GM21515 (cell line): ENCODE measurements around the gene COPG1.
"Not testable (repeated sequence)": the region's sequence is repeated elsewhere in the genome, so short reads cannot be mapped to it uniquely, and the experiment has no call there.

Experiments used
- ATAC-seq: cut with Tn5 transposase; IDR thresholded peaks from one replicate; pipeline ENCODE4 v1.9.1; 2021; ENCODE audit not compliant: unreplicated experiment

The COPG1 gene

GRCh38 chr3:129249284-129250065 is at the start of gene COPG1:
Gene COPG1, plus strand, starts transcription at chr3:129249606. Its CDS starts 104 bp downstream, at chr3:129249710.
- peak; percentile 68 for ATAC-seq

DNA sequence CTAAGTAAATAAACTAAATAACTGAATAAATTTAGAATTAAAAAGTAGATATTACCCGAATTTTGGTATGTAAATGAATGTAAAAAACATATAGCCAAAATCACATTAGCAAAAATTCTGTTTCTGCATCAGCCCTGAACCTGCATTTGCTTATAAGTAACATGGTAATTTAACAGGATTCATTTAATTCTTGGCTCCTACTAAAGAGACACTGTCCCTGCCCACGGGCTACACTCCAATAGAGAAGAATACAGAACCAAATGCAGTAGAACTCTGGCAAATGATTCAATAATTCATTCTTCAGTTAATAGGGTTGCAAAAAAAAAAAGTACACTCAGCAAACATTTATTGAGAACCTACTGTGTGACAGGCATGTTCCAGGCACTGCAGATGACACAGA is 44.9 kb upstream of the COPG1 start:
- ATAC-seq, result no peak

DNA sequence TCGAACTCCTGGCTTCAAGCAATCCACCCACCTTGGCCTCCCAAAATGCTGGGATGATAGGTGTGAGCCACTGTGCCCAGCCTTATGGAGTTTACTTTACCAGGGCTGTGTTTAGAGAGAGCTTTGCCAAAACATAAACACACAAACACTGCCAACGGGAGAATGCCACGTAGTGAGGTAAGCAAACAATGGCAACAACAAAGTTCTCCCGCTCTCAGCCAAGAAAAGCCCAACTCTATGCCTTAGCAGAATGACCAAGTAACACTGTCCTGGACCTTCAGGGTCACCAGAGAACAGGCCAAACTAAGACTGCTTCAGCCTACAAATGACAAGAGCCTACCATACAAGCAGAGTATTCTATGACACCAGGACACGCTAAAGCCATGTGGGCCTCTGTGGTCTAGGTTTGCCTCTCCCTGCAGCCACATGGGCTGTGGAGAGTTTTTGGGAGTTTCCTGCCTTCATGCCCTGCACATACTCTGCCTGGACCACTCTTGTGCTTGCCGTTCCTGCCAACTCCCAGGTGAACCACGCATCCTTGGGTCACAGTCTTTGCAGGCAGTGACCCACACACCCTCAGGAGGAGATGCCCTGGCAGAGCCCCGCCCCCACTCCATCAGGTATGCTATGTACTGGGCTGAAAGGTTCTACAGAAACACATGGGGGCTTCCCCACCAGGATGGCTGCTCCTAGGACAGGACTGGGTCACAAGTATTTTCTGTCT is 44.1 kb upstream of the COPG1 start:
- ATAC-seq, result no peak

- no peak for ATAC-seq
Observed at GRCh38 chr3:129207479-129207878, 41.9 kb upstream of the COPG1 start.

- ATAC-seq, result no peak
Observed at GRCh38 chr3:129211345-129211744, 38.1 kb upstream of the COPG1 start.

DNA sequence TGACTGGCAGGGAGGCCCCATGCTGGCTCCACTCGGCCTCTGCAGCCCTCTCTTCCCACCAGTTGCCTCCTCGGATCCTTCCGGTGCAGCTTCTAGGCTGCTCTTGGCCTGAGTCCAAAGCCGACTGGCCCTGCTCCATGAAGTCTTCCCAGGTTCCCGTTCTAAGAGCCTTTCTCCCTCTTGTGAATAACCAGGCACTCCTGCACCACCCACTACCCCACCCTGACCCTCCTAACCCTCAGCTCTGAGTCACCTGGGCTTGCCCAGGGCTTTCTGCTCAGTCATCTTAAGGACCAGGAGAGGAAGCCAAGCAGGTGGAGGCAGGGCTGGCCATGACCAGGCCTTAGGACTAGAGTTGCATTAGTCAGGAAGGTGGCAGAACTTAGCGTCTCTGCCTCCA is 37.6 kb upstream of the COPG1 start:
- no peak for ATAC-seq

DNA sequence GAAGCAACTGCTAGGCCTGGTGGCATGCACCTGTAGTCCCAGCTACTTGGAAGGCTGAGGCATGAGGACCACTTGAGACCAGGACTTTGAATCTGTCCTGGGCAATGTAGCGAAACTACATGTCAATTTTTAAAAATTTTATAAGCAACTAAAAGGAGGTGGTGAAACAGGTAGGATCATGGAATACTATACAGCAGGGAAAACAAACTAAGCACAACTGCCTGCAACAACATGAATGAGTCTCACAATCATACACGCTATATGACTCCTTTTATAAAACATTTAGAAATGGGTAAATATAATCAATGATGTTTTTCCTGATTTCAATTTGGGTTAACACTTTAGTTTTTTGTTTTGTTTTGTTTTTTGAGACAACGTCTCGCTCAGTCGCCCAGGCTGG is 36.2 kb upstream of the COPG1 start:
- ATAC-seq, result no peak

DNA sequence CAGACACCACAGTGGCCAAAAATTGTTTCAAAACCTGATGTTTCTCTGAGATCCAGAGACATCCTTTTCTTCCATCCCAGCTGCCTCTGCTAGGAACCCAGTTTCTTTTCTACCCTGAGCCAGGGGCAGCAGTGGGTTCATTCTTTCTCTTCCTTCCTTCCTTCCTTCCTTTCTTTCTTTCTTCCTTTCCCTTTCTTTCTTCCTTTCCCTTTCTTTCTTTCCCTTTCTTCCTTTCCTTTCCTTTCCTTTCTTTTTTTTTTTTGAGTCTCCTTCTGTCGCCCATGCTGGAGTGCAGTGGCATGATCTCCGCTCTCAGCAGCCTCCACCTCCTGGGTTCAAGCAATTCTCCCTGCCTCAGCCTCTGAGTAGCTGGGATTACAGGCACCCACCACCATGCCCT is 30.7 kb upstream of the COPG1 start:
- no peak for ATAC-seq

- not testable (repeated sequence) for ATAC-seq
Observed at GRCh38 chr3:129224387-129224786, 25.0 kb upstream of the COPG1 start.

DNA sequence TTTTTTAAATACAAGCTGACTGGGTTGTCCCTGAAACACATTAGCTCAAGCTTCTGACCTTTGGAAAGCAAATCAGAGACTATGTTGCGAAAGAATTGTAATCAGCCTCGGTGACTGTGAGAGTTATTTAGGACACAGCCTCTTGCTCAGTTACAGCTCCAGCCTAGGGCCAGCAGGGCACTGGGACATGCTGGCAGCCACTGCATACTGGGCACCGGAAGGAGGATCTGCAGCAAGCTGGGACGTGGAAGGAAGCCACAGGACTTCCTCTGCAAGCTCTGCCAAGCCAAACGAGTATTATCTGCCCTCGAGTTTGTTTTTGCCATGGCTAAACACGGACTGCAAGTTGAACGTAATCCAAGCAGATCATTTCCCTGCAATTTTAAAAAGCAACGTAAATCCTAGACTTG is 24.4 kb upstream of the COPG1 start:
- no peak for ATAC-seq

GRCh38 chr3:129226374-129226773 is 23.0 kb upstream of the COPG1 start:
- ATAC-seq, result no peak

DNA sequence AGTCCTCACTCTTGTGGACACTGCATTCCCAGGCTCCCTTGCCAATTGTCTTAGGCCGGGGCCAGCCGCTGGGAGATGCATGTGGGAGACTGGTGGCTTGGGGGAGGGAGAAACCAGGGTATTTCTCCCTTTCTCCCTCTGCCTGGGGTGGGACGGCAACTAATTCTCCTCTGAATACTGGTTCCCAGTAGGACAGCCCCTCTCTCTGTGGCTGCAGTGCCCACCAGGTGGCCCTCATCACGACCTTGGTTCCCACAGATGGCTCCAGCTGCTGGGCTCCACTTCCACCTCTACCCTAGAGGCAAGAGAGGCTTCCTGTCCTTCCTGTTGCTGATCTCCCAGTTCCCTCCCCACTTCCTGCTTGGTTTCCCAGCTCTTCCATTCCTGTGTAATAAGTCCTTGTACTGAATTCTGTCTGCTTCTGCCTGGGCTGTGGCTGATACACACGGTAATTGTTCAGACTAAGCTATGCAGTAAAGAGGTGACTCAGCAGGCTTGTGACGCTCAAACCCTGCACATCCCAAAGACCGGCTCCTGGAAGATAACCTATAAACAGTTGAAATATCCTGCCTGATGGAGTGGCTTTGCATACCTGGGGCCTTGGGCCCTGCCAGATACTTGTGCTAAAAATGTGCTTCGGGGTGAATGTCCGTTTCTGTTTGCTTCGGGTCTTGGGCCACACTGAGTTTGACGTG is 20.4 kb upstream of the COPG1 start:
- ATAC-seq, result no peak

- ATAC-seq, result no peak
Observed at GRCh38 chr3:129230311-129231019, 18.9 kb upstream of the COPG1 start.

DNA sequence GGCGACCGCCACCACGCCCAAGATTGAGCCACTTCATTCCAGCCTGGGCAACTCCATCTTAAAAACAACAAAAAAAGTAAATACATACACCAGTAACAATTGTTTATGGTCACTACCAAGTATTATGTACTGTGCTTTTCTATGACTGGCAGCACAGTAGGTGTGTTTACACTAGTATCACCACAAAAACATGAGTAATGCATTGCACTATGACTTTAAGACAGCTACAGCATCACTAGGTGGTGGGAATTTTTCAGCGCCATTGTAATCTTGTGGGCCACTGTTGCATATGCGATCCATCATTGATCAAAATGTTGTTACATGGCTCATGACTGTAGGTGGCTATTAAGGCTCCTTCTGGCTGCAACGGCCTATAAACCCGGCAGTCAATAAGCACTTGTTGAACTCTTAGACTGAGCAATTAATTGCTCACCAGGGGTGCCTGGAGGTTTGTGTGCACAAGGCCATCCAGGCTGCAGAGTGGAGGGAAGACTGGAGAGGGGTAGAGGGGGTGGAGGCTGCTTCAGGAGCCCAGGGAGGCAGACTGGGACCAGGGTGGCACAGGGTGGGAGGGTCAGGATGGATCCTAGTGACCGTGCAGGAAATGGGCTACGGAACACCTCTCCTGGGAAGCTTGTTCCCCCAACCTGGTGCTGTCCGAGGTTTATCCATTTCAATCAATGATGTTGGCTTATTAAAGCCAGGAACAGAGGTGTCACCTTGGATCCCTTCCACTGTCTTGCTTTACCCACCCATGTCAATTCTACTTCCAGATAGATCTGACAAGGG is 17.9 kb upstream of the COPG1 start:
- ATAC-seq, result no peak

- peak; percentile 83 for ATAC-seq
Observed at GRCh38 chr3:129233538-129233937, 15.9 kb upstream of the COPG1 start.

DNA sequence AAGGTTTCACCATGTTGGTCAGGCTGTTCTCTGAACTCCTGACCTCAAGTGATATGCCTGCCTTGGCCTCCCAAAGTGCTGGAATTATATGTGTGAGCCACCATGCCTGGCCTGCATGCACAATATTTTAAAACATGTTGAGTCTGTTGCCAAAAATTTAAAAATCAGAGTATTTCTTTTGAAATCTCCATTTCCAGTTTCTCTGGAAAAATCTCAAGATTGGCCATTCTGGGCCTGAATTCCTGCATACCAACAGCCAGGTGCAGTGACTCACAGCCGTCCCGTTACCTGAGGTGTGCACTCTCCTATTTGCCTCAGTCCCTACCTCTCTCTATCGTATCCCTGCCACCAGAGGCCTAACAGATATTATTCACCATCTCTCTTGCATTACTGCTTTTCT is 15.0 kb upstream of the COPG1 start:
- no peak for ATAC-seq

DNA sequence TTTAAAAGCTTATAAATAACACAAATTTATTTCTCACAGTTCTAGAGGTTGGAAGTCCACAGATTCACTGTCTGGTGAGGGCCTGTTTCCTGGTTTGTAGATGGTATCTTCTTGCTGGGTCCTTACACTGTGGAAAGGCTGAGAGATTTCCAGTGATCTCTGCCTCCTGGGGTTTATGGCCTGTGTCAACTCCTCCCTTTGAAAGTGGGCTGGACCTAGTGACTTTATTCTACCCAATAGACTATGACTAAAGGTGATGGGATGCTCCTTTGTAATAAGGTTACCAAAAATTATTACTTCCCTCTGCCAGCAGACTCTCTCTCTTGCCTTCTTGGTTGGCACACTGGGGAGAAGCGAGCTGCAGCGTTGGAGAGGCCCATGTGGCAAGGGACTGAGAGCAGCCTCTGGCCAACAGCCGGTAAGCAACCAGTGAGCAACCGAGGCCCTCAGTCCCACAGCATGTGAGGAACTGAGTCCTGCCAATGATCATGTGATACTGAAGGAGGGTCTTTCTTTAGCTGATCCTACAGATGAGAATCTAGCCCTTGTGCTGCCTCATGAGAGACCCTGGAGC is 14.0 kb upstream of the COPG1 start:
- no peak for ATAC-seq

DNA sequence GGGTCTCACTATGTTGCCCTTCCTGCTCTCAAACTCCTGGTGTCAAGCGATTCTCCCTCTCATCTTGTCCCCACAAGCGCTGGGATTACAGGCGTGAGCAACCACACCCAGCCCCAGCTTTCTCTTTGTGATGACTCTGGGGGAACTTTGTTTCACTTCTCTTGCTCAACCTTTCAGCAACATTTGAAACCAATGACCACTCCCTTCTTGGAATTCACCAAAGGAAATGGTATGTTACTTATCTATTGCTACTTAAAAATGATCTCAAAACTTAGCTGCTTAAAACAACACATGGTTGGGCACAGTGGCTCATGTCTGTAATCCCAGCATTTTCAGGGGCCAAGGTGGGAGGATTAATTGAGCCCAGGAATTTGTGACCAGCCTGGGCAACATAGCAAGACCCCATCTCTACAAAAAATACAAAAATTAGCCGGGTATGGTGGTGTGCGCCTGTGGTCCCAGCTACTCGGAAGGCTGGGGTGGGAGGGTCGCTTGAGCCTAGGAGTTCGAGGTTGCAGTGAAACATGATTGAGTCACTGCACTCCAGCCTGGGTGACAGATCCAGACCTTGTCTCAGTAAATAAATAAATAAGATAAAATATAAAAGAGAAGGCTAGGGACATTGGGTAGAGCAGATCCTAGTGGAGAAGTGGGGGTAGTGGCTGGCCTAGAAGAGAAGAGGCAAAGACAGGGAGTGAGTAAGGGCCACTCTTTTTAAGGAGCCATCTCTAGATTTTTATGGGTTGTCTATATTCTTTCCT is 10.3 kb upstream of the COPG1 start:
- ATAC-seq, result no peak

GRCh38 chr3:129239991-129240390 is 9.4 kb upstream of the COPG1 start:
- ATAC-seq, result no peak
